ENCODE measurements around the gene TMTC3. TPM values are rescaled to one million over a fixed set of nuclear protein-coding genes. Genes with fewer than 3 reads are reported as not detected.
A peak's percentile ranks its signal among the peaks of the same experiment; 100 is the strongest.

Gene TMTC3
- total RNA-seq, 1 experiment from 2014 or later: 19.0 TPM

DNA sequence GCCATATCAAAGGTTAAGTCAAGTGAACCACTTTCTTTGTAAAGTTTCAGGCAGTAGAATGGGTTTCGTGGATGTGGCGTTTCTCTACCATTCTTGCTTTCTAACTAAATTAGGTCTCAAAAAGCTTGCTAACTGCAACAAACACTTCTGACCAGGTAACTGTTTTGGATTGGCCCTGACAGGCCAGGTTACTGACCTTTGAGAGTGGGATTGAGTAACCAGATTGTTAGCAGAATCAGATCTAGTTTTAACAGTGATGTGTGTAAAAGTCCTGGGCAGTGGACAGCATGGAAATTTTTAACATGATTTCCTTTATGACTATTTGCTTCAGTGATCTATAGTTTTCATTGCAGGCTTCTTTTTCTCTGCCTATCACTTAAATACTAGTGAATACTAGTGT is 57.9 kb downstream of the TMTC3 start:
- no peak for TF ChIP-seq CTCF (IDR thresholded peaks at IDR 0.05; ENCODE audit: unreplicated experiment)
- no peak overlapping the region for H3K4me3 Mint-ChIP-seq (ENCODE audit: unreplicated experiment)
- intact Hi-C loops (cut with micrococcal nuclease): no loop called here
- no peaks in the 10 kb centered on the region for H3K4me1 Mint-ChIP-seq (ENCODE audit: insufficient read depth, unreplicated experiment)
- ChIA-PET POLR2A (no interaction called here), CTCF (interaction anchor here (0.6 to 0.7 kb wide), 2 partner anchors 378 to 824 kb away, joined by 3 to 4 read pairs; no protein-coding TSS in a partner anchor)
- BruUV-seq (replicated peaks): no TSS peak
- no peak for DNase-seq (ENCODE audit: unreplicated experiment)
- H3K36me3 Mint-ChIP-seq (ENCODE audit: insufficient read depth, unreplicated experiment): peaks cover 8% of the 10 kb centered on the region
- no peak overlapping the region for H3K27ac Mint-ChIP-seq (ENCODE audit: low read depth, unreplicated experiment)
- H3K27me3 Mint-ChIP-seq (ENCODE audit: insufficient read depth, unreplicated experiment): no peaks in the 10 kb centered on the region
- no peaks in the 10 kb centered on the region for H3K9me3 Mint-ChIP-seq (ENCODE audit: unreplicated experiment)

DNA sequence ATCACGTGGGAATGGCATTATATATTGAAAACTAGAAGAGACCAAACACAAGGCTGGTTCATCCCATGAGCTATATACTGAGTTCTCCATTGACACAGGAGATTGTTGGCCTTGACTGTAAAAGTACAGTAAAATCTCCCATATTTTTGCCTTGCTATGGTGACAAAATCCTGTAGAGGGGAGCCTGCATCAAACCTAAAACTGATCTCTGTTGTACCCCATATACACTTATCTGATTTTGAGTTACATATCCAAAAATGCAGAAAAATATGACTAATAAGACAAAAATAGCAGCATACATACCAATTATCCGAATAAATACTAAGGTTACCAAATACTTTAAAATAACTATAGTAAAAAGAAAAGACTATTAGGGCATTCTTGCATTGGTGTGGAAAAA is 60.4 kb downstream of the TMTC3 start:
- H3K4me1 Mint-ChIP-seq (ENCODE audit: insufficient read depth, unreplicated experiment): peaks cover 12% of the 10 kb centered on the region
- no peak for DNase-seq (ENCODE audit: unreplicated experiment)
- H3K27me3 Mint-ChIP-seq (ENCODE audit: insufficient read depth, unreplicated experiment): no peaks in the 10 kb centered on the region
- POLR2A ChIA-PET: no interaction called here
- CTCF ChIA-PET: interaction anchor here (0.7 kb wide), 1 partner anchor 47 kb away, joined by 5 read pairs; no protein-coding TSS in a partner anchor
- no peak overlapping the region for H3K4me3 Mint-ChIP-seq (ENCODE audit: unreplicated experiment)
- intact Hi-C loops (cut with micrococcal nuclease): no loop called here
- H3K36me3 Mint-ChIP-seq (ENCODE audit: insufficient read depth, unreplicated experiment): no peaks in the 10 kb centered on the region
- TF ChIP-seq CTCF (IDR thresholded peaks at IDR 0.05; ENCODE audit: unreplicated experiment): no peak
- BruUV-seq (replicated peaks): no TSS peak
- H3K9me3 Mint-ChIP-seq (ENCODE audit: unreplicated experiment): no peaks in the 10 kb centered on the region
- H3K27ac Mint-ChIP-seq (ENCODE audit: low read depth, unreplicated experiment): no peak overlapping the region

DNA sequence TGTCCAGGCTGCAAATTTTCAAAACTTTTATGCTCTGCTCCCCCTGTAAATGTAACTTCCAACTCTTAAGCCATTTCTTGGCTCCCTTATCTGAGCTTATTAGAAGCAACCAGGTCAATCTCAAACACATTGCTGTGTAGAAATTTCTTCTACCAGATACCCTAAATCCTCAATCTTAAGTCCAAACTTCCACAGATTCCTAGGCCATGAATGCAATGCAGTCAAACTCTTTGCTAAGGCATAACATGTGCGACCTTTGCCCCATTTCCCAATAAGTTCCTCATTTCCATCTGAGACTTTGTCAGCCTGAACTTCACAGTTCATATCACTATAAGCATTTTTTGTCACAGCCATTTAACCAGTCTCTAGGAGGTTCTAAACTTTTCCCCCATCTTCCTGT is 64.5 kb downstream of the TMTC3 start:
- H3K4me1 Mint-ChIP-seq (ENCODE audit: insufficient read depth, unreplicated experiment): peaks cover 21% of the 10 kb centered on the region
- H3K27ac Mint-ChIP-seq (ENCODE audit: low read depth, unreplicated experiment): no peak overlapping the region
- peaks cover 8% of the 10 kb centered on the region for H3K9me3 Mint-ChIP-seq (ENCODE audit: unreplicated experiment)
- BruUV-seq (replicated peaks): no TSS peak
- no peaks in the 10 kb centered on the region for H3K27me3 Mint-ChIP-seq (ENCODE audit: insufficient read depth, unreplicated experiment)
- no peak for TF ChIP-seq CTCF (IDR thresholded peaks at IDR 0.05; ENCODE audit: unreplicated experiment)
- CTCF ChIA-PET: no interaction called here
- intact Hi-C loops (cut with micrococcal nuclease): no loop called here
- POLR2A ChIA-PET: interaction anchor here (0.7 to 1.3 kb wide), 2 partner anchors 11 to 1318 kb away, joined by 3 to 5 read pairs; no protein-coding TSS in a partner anchor
- H3K4me3 Mint-ChIP-seq (ENCODE audit: unreplicated experiment): no peak overlapping the region
- peak; percentile 7 for DNase-seq (ENCODE audit: unreplicated experiment)
- no peaks in the 10 kb centered on the region for H3K36me3 Mint-ChIP-seq (ENCODE audit: insufficient read depth, unreplicated experiment)

DNA sequence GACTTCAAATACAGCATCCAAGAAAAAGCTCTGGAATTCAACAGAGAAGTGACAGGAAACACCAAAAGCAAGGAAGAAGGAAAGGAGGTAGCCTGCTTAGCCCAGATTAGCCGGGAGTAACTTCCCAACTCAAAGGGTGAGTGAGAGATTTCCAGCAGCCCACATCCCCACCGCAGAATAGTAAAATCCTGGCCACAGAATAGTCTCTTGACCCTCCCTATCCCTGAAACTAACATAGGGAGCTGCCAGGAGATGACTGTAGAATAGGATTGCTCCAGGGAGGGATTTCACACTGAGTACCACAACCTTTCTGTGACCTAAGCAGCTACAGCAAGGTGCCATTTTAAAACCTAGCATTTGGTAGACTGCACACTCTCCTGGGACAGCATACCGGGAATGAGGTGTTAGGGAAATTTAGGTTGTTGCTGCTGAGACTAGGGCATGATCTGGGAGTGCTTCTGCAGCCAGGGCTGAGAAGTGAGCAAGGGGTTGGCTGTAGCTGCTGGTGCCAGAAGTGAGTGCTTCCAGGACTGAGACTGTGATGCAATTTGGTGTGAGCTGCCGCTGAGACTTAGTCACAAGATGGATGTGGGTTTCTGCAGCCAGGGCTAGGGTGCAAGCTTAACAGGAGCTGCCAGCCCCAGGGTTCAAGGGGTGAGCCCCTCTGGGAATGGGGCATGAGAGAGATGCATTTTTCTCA is 66.0 kb downstream of the TMTC3 start:
- Mint-ChIP-seq H3K27ac (ENCODE audit: low read depth, unreplicated experiment) (peak overlapping the region; percentile 28), H3K4me3 (ENCODE audit: unreplicated experiment) (no peak overlapping the region), H3K27me3 (ENCODE audit: insufficient read depth, unreplicated experiment) (no peaks in the 10 kb centered on the region), H3K4me1 (ENCODE audit: insufficient read depth, unreplicated experiment) (peaks cover 21% of the 10 kb centered on the region), H3K36me3 (ENCODE audit: insufficient read depth, unreplicated experiment) (no peaks in the 10 kb centered on the region), H3K9me3 (ENCODE audit: unreplicated experiment) (peaks cover 9% of the 10 kb centered on the region)
- ChIA-PET CTCF (no interaction called here), POLR2A (interaction anchor here (0.6 to 1.2 kb wide), 3 partner anchors 92 to 763 kb away, joined by 3 to 4 read pairs (median 3); no protein-coding TSS in a partner anchor)
- no TSS peak for BruUV-seq (replicated peaks)
- DNase-seq (ENCODE audit: unreplicated experiment): peak; percentile 84
- intact Hi-C loops (cut with micrococcal nuclease): no loop called here
- no peak for TF ChIP-seq CTCF (IDR thresholded peaks at IDR 0.05; ENCODE audit: unreplicated experiment)
